Kidney epithelial cell (primary cell): ENCODE results near the gene MAP2K2. TPM values are rescaled to one million over a fixed set of nuclear protein-coding genes. Genes with fewer than 3 reads are reported as not detected.

Source experiments
- DNase-seq: peaks from one replicate; pipeline ENCODE4 v3.0.0-alpha.2; 2010; ENCODE audit warnings: low read depth
- H3K27me3 ChIP-seq: 2 replicates; pipeline ENCODE4 v1.6.0; 2011; ENCODE audit warnings: low read length; ENCODE audit not compliant: control insufficient read depth, insufficient read depth
- H3K36me3 ChIP-seq: 2 replicates; pipeline ENCODE4 v1.5.1; 2011; ENCODE audit warnings: low read length; ENCODE audit not compliant: control insufficient read depth, insufficient read depth
- H3K4me3 ChIP-seq: 2 replicates; pipeline ENCODE4 v1.5.1; 2011; ENCODE audit warnings: low read depth, mild to moderate bottlenecking, control low read depth, low read length
- total RNA-seq: library from RNA; depleted of rRNA; stranded (reverse); fragments of >200 nt; gene quantifications from 2 replicates; pipeline ENCODE4 v1.2.3, GENCODE V29; 2015
- TF ChIP-seq, protein P1 (sequence below): IDR thresholded peaks from 2 replicates; pipeline ENCODE4 v1.5.1; 2011; ENCODE audit warnings: mild to moderate bottlenecking, moderate library complexity, low read length, control low read depth, inconsistent platforms; ENCODE audit not compliant: insufficient read depth, poor library complexity, severe bottlenecking

Gene MAP2K2
- total RNA-seq, 1 donor from 2014 or later: 198 TPM

DNA sequence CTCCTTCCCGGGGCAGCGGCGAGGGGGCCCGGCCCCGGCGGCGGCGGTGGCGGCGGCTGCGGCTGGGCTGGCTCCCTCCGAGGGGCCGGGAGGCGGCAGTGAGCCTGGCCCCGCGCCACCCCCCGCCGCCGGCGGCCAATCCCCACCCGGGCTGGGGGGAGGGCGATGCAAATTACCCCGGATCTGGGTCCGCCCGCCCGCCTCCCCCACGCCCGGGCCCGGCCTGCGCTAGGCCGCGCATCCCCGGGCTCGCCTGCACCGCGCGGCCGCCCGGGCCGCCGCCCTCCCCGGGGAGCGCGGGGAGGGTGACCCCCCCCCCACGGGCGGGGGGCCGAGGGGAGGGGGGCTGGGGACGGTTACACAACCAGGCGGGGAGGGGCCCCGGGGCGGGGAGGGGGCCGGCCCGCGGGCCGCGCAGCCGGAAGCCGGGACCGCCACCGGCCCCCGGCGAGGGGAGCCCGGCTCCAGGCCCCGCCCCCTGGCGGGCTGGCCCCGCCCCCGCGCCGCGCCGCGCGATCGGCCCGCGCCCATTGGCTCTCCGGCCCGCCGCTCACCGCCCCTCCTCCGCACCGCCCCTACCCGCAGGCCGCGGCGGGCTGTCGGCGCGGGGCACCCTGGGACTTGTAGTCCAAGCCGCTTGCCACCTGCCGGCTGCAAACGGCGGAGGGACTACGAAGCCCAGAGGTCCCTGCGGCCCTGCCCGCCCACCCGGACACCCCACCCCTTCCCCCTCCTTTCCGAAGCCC, 58.3 kb downstream of the MAP2K2 start:
- TF ChIP-seq, protein P1, sequence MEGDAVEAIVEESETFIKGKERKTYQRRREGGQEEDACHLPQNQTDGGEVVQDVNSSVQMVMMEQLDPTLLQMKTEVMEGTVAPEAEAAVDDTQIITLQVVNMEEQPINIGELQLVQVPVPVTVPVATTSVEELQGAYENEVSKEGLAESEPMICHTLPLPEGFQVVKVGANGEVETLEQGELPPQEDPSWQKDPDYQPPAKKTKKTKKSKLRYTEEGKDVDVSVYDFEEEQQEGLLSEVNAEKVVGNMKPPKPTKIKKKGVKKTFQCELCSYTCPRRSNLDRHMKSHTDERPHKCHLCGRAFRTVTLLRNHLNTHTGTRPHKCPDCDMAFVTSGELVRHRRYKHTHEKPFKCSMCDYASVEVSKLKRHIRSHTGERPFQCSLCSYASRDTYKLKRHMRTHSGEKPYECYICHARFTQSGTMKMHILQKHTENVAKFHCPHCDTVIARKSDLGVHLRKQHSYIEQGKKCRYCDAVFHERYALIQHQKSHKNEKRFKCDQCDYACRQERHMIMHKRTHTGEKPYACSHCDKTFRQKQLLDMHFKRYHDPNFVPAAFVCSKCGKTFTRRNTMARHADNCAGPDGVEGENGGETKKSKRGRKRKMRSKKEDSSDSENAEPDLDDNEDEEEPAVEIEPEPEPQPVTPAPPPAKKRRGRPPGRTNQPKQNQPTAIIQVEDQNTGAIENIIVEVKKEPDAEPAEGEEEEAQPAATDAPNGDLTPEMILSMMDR: no peak
- no peaks in the 10 kb centered on the region for H3K36me3 ChIP-seq
- peak; percentile 75 for DNase-seq
- no peaks in the 10 kb centered on the region for H3K27me3 ChIP-seq
- H3K4me3 ChIP-seq: peak overlapping the region; percentile 91

DNA sequence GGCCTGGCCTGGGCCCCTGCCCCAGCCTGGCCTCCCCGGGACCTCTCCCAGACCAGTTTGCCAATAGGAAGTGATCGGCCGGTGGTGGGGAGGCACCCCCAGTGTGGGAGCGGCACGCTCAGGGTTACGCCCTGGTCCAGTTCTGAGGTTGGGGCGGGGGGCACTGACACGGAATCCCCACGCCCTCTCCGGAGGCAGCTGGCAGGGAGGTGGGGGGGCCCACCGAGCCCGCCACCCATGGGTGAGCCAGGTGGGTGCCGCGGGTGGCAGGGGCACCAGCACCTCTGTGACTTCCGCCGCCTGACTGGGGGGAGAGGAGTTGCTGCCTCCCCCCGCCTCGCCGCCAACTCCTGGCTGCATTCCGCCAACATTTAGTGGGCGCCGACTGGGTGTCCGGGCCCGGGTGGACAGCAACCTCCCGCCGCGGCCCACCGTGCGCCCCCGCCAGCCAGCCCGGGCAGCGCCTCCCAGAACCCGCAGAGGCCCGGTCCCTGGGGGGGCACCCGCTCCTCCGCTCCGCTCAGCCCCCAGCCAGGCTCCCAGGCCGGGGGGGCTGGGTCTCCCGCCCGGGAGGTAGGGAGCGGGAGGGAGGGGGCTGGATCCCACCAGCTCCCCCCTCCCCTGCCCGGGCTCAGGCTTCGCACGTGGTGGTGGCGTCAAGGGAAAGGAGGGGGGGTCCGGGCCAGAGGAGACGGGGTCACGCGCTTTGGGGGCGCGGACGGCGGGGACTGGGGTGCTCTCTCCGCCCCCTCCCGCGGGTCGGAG, 59.2 kb downstream of the MAP2K2 start:
- no peaks in the 10 kb centered on the region for H3K36me3 ChIP-seq
- H3K27me3 ChIP-seq: no peaks in the 10 kb centered on the region
- DNase-seq: no peak
- peak overlapping the region; percentile 77 for H3K4me3 ChIP-seq
- TF ChIP-seq, protein P1: no peak

DNA sequence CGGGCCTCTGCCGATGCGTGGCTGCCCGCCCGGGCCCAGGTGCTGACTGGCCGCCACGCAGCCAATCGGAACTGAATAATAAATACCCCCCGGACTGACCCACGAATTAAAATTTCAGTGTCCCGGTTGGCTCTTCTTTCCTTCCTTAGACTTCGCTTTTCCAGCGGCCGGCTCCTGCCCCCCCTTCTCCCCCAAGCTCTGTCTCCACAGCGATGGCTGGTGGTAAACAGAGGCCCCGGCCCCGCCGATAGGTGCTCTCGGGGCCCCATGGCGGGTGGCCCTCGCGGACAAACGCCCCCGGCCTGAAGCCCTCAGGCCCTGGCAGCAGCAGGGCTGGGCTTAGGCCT, 59.8 kb downstream of the MAP2K2 start:
- Histone ChIP-seq H3K4me3 (peak overlapping the region; percentile 77), H3K27me3 (no peaks in the 10 kb centered on the region), H3K36me3 (no peaks in the 10 kb centered on the region)
- TF ChIP-seq, protein P1: no peak
- no peak for DNase-seq

DNA sequence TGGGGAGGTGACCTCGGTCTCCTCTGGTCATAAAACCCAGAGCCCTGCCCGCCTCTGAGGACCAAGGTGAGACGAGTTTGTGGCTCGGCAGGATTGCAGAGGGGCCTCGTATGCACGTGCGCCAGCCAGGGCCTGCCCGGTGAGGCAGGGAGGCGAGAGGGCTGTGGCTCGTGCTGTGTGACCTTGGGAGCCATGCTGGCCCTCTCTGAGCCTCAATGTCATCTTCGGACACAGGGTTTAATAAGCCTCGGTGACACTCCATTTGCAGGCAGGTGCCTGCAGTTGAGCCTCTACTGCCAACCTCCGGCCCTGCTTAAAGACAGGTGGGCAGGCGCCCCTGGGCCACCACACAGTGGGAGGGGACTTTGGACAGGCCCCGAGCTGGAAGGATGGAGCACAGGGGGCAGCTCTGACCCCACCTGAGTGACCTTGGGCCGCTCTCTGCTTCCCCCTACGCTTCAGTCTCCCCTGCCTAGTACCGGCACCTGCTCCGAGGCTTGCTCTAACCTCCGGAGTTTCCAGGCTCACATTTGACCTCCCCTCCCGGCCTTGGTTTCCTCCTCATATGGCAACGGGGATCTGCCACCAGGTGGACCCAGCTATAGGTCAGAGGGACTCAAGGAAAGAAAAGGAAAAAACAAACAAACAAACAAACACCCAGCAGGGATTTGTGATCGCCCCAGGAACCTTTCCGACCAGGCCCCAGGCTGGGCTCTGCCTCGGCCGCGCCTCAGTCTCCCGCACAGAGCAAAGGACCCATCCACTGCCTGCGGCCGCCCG, 60.4 kb downstream of the MAP2K2 start:
- Histone ChIP-seq H3K27me3 (no peaks in the 10 kb centered on the region), H3K36me3 (no peaks in the 10 kb centered on the region), H3K4me3 (peak overlapping the region; percentile 77)
- DNase-seq: no peak
- TF ChIP-seq, protein P1: peak; percentile 34

DNA sequence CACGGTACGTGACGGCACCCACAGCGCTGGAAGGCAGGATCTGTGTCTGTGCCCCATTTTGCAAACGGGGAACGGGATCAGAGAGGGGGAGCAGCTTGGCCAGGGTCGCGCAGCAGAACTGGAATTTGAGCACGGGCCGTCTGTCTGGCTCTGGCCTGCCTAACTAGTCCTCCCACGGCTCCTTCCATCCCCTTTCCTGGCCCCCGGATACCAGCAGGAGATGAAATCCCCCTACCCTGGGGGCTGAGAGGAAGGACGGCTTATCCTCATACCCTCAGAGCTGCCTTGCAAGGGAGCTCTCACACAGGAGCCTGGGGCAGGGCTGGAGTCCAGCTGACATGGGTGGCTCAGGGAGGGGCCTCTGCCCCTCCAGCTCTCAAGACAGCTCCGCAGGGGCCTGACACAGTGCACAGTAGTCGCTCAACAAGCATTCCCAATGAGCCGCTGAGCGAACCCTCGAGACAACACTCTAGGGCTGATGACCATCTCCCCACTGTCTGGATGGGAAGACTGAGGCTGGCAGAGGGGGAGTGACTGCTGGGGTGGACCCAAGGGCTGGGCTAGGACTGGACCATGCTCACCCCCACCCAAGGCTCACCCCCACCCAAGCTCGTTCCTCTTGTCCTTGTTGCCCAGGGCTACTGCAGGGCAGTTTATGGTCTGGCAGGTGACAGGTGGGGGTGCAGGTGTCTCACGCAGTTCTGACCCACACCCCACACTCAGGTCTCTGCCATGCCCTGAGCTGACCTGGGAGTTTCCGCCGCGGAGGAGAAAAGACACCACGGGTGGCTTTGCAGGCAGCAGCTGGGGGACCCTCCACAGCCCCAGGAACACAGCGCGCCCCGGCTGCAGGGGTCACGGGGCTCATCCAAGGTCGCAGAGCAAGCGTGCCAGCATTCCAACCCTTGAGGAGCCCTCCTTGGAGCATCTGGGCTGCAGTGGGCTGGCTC, 61.2 kb downstream of the MAP2K2 start:
- no peaks in the 10 kb centered on the region for H3K36me3 ChIP-seq
- H3K4me3 ChIP-seq: no peak overlapping the region
- DNase-seq: no peak
- no peaks in the 10 kb centered on the region for H3K27me3 ChIP-seq
- TF ChIP-seq, protein P1: no peak
